Natural killer cell treated with Interleukin-12 subunit alpha and Interleukin-12 subunit beta and Interleukin-15 and Interleukin-18, amount 100 ng/mL, for 72 hours (primary cell): ENCODE data around the gene RGS9. TPM values are rescaled to one million over a fixed set of nuclear protein-coding genes. Genes with fewer than 3 reads are reported as not detected.

ENCODE experiments used
- ATAC-seq, 2 donors: fragments of 150-1000 bp; cut with Tn5 transposase in 1 of 2; sonication (Bioruptor Pico), chemical (Tn5 transposase) in 1 of 2; 2 replicates each; pipeline ENCODE4 v1.10.0; 2021
- DNase-seq: peaks from one replicate; pipeline ENCODE4 v3.0.0; 2022; ENCODE audit warnings: low spot score
- H3K27ac Mint-ChIP-seq, 2 donors: 1 replicate in 1 of 2; 2 replicates in 1 of 2; pipeline ENCODE4 v1.8.0; 2022; ENCODE audit warnings: mixed read lengths in 2 of 2, mild to moderate bottlenecking in 1 of 2, moderate library complexity in 1 of 2
- H3K27me3 Mint-ChIP-seq, 2 donors: 1 replicate in 1 of 2; 2 replicates in 1 of 2; pipeline ENCODE4 v1.8.0; 2022; ENCODE audit warnings: mixed read lengths in 2 of 2
- H3K36me3 Mint-ChIP-seq: one replicate; pipeline ENCODE4 v1.8.0; 2022; ENCODE audit warnings: mixed read lengths
- H3K4me1 Mint-ChIP-seq, 2 donors: 1 replicate in 1 of 2; 2 replicates in 1 of 2; pipeline ENCODE4 v1.8.0; 2022; ENCODE audit warnings: low read depth in 2 of 2, mixed read lengths in 2 of 2, mild to moderate bottlenecking in 1 of 2
- H3K4me3 Mint-ChIP-seq: one replicate; pipeline ENCODE4 v1.8.0; 2022; ENCODE audit warnings: mixed read lengths
- H3K9me3 Mint-ChIP-seq: 2 replicates; pipeline ENCODE4 v1.8.0; 2022; ENCODE audit warnings: mixed read lengths
- total RNA-seq, 2 donors: library from RNA; stranded (reverse); gene quantifications; one replicate each; pipeline ENCODE4 v1.2.3, GENCODE V29; 2022

Gene RGS9
- total RNA-seq, 2 donors from 2014 or later = 14.1 to 16.2 TPM

- DNase-seq = no peak
- H3K36me3 Mint-ChIP-seq = no peaks in the 10 kb centered on the region
- ATAC-seq = no peak
- H3K9me3 Mint-ChIP-seq = no peaks in the 10 kb centered on the region
- no peak overlapping the region for H3K4me3 Mint-ChIP-seq
- no peak overlapping the region for H3K27ac Mint-ChIP-seq
- peaks cover 35 to 37% of the 10 kb centered on the region in 2 donors for H3K4me1 Mint-ChIP-seq
- no peaks in the 10 kb centered on the region for H3K27me3 Mint-ChIP-seq
Measured at GRCh38 chr17:65185668-65186382, 48.7 kb downstream of the RGS9 start.

GRCh38 chr17:65190467-65191097 lies 53.4 kb downstream of the RGS9 start:
- peaks cover 5% of the 10 kb centered on the region for H3K36me3 Mint-ChIP-seq
- peaks cover 23 to 28% of the 10 kb centered on the region in 2 donors for H3K4me1 Mint-ChIP-seq
- DNase-seq (no peak), ATAC-seq (no peak)
- no peak overlapping the region for H3K4me3 Mint-ChIP-seq
- H3K27me3 Mint-ChIP-seq = no peaks in the 10 kb centered on the region
- peak overlapping the region in 1 of 2 donors; percentile 60 for H3K27ac Mint-ChIP-seq
- H3K9me3 Mint-ChIP-seq = no peaks in the 10 kb centered on the region

- no peaks in the 10 kb centered on the region for H3K27me3 Mint-ChIP-seq
- H3K36me3 Mint-ChIP-seq = peaks cover 5% of the 10 kb centered on the region
- no peaks in the 10 kb centered on the region for H3K9me3 Mint-ChIP-seq
- ATAC-seq (peak; percentile 31 to 49), DNase-seq (no peak)
- peaks cover 23 to 28% of the 10 kb centered on the region in 2 donors for H3K4me1 Mint-ChIP-seq
- peak overlapping the region; percentile 53 for H3K4me3 Mint-ChIP-seq
- peak overlapping the region; percentile 79 to 87 for H3K27ac Mint-ChIP-seq
Measured at GRCh38 chr17:65191811-65192740, 54.9 kb downstream of the RGS9 start.

- Mint-ChIP-seq H3K36me3 (peaks cover 5% of the 10 kb centered on the region), H3K27me3 (no peaks in the 10 kb centered on the region), H3K4me3 (peak overlapping the region; percentile 28), H3K9me3 (no peaks in the 10 kb centered on the region), H3K4me1 (peaks cover 23 to 28% of the 10 kb centered on the region in 2 donors), H3K27ac (peak overlapping the region; percentile 79 to 87)
- DNase-seq = no peak
- ATAC-seq = peak; percentile 75 to 86
Measured at GRCh38 chr17:65193305-65193704, 56.1 kb downstream of the RGS9 start.

- peak overlapping the region; percentile 79 to 87 for H3K27ac Mint-ChIP-seq
- H3K9me3 Mint-ChIP-seq = no peaks in the 10 kb centered on the region
- peaks cover 27 to 32% of the 10 kb centered on the region in 2 donors for H3K4me1 Mint-ChIP-seq
- ATAC-seq (no peak), DNase-seq (no peak)
- H3K36me3 Mint-ChIP-seq = peaks cover 5% of the 10 kb centered on the region
- no peaks in the 10 kb centered on the region for H3K27me3 Mint-ChIP-seq
- peak overlapping the region; percentile 28 for H3K4me3 Mint-ChIP-seq
Measured at GRCh38 chr17:65193716-65194293, 56.6 kb downstream of the RGS9 start.

GRCh38 chr17:65194670-65195334 lies 57.6 kb downstream of the RGS9 start:
- Mint-ChIP-seq H3K36me3 (peaks cover 5% of the 10 kb centered on the region), H3K27me3 (no peaks in the 10 kb centered on the region), H3K4me3 (no peak overlapping the region), H3K27ac (peak overlapping the region; percentile 79 to 87), H3K4me1 (peaks cover 28 to 33% of the 10 kb centered on the region in 2 donors), H3K9me3 (no peaks in the 10 kb centered on the region)
- no peak for ATAC-seq
- peak; percentile 44 for DNase-seq

GRCh38 chr17:65195716-65196115 lies 58.5 kb downstream of the RGS9 start:
- H3K4me3 Mint-ChIP-seq = no peak overlapping the region
- peaks cover 5% of the 10 kb centered on the region for H3K36me3 Mint-ChIP-seq
- DNase-seq (no peak), ATAC-seq (no peak)
- H3K9me3 Mint-ChIP-seq = no peaks in the 10 kb centered on the region
- H3K27ac Mint-ChIP-seq = peak overlapping the region in 1 of 2 donors; percentile 87
- H3K27me3 Mint-ChIP-seq = no peaks in the 10 kb centered on the region
- peaks cover 28 to 33% of the 10 kb centered on the region in 2 donors for H3K4me1 Mint-ChIP-seq

- Mint-ChIP-seq H3K4me3 (no peak overlapping the region), H3K27me3 (no peaks in the 10 kb centered on the region), H3K27ac (peak overlapping the region in 1 of 2 donors; percentile 87), H3K9me3 (no peaks in the 10 kb centered on the region), H3K4me1 (peaks cover 28 to 33% of the 10 kb centered on the region in 2 donors), H3K36me3 (peaks cover 5% of the 10 kb centered on the region)
- DNase-seq = peak; percentile 18
- ATAC-seq = no peak
Measured at GRCh38 chr17:65196617-65197016, 59.4 kb downstream of the RGS9 start.

- peaks cover 9% of the 10 kb centered on the region for H3K36me3 Mint-ChIP-seq
- ATAC-seq (no peak), DNase-seq (no peak)
- H3K27ac Mint-ChIP-seq = peak overlapping the region in 1 of 2 donors; percentile 87
- no peaks in the 10 kb centered on the region for H3K9me3 Mint-ChIP-seq
- H3K4me3 Mint-ChIP-seq = no peak overlapping the region
- peaks cover 22 to 27% of the 10 kb centered on the region in 2 donors for H3K4me1 Mint-ChIP-seq
- H3K27me3 Mint-ChIP-seq = no peaks in the 10 kb centered on the region
Measured at GRCh38 chr17:65197201-65197600, 60.0 kb downstream of the RGS9 start.

GRCh38 chr17:65198653-65199382 lies 61.6 kb downstream of the RGS9 start:
- ATAC-seq (peak; percentile 58 to 70), DNase-seq (no peak)
- H3K27me3 Mint-ChIP-seq = no peaks in the 10 kb centered on the region
- no peaks in the 10 kb centered on the region for H3K9me3 Mint-ChIP-seq
- H3K36me3 Mint-ChIP-seq = peaks cover 9% of the 10 kb centered on the region
- H3K27ac Mint-ChIP-seq = peak overlapping the region in 1 of 2 donors; percentile 57
- no peak overlapping the region for H3K4me3 Mint-ChIP-seq
- H3K4me1 Mint-ChIP-seq = peaks cover 13 to 16% of the 10 kb centered on the region in 2 donors

GRCh38 chr17:65201331-65201730 lies 64.2 kb downstream of the RGS9 start:
- no peak overlapping the region for H3K27ac Mint-ChIP-seq
- peaks cover 5% of the 10 kb centered on the region in 2 donors for H3K4me1 Mint-ChIP-seq
- H3K36me3 Mint-ChIP-seq = peaks cover 4% of the 10 kb centered on the region
- DNase-seq (no peak), ATAC-seq (no peak)
- H3K9me3 Mint-ChIP-seq = no peaks in the 10 kb centered on the region
- no peak overlapping the region for H3K4me3 Mint-ChIP-seq
- no peaks in the 10 kb centered on the region for H3K27me3 Mint-ChIP-seq

- Mint-ChIP-seq H3K4me1 (peaks cover 5 to 12% of the 10 kb centered on the region in 2 donors), H3K27ac (no peak overlapping the region), H3K4me3 (no peak overlapping the region), H3K36me3 (peaks cover 4% of the 10 kb centered on the region), H3K27me3 (no peaks in the 10 kb centered on the region), H3K9me3 (no peaks in the 10 kb centered on the region)
- ATAC-seq (no peak), DNase-seq (no peak)
Measured at GRCh38 chr17:65202844-65203571, 65.8 kb downstream of the RGS9 start.
